Brain microvascular endothelial cell (primary cell): Measurements from ENCODE around the gene ELF4.

ENCODE experiments used
- DNase-seq: peaks from one replicate; pipeline ENCODE4 v3.0.0-alpha.2; 2020
- H3K27ac ChIP-seq: fragments of 250-450 bp; sonication (Bioruptor Pico); 2 replicates; pipeline ENCODE4 v1.5.1; 2020; ENCODE audit warnings: mild to moderate bottlenecking, moderate library complexity
- H3K27me3 ChIP-seq: fragments of 250-450 bp; sonication (Bioruptor Pico); replicated peaks from 2 replicates; pipeline ENCODE4 v1.5.1; 2020; ENCODE audit warnings: mild to moderate bottlenecking
- H3K36me3 ChIP-seq: fragments of 250-450 bp; sonication (Bioruptor Pico); replicated peaks from 2 replicates; pipeline ENCODE4 v1.5.1; 2020; ENCODE audit warnings: mild to moderate bottlenecking
- H3K4me3 ChIP-seq: 2 replicates; pipeline ENCODE4 v1.5.1; 2011; ENCODE audit warnings: low read depth, mild to moderate bottlenecking, control low read depth, low read length, moderate library complexity
- in situ Hi-C: cut with HindIII; loops from 2 replicates; pipeline ENCODE4 v1.10.0; 2017; ENCODE audit warnings: low sequenced_read_pairs, low pct_ligation_motif_present
- TF ChIP-seq, protein P1 (sequence below): IDR thresholded peaks from 2 replicates; pipeline ENCODE4 v1.5.1; 2011; ENCODE audit warnings: low read depth, mild to moderate bottlenecking, moderate library complexity, low read length, control low read depth, inconsistent platforms; ENCODE audit errors: missing control alignments

The ELF4 gene

DNA sequence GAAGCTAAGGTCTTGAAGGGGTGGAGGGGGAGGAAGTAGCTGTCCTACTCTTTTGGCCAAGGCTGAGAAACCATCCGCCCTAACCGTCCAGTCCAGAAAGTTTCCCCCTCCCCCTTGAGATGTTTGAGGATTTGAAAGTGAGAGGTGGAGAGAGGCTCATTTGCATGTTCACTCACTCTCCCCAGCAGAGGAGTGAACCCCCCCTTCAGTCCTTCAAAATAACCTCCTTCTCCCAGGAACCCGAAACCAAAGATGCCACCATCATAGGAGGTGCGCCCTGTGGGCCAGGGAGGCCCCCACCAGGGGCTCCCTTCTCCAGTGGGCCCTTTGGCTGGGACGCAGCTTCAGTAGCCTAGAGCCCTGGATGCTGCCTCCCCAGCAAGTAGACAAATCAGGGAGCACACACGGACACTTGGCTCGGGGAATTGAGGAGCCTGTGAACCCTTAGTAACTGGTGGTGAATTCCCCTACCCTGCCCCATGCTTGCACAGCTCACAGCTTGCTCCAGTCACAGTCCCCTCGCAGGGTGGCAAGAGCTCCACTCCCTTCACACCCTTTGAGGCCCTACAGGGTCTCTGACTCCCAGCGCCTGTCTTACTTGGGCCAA lies 25.6 kb downstream of the ELF4 start:
- no peak for DNase-seq

DNA sequence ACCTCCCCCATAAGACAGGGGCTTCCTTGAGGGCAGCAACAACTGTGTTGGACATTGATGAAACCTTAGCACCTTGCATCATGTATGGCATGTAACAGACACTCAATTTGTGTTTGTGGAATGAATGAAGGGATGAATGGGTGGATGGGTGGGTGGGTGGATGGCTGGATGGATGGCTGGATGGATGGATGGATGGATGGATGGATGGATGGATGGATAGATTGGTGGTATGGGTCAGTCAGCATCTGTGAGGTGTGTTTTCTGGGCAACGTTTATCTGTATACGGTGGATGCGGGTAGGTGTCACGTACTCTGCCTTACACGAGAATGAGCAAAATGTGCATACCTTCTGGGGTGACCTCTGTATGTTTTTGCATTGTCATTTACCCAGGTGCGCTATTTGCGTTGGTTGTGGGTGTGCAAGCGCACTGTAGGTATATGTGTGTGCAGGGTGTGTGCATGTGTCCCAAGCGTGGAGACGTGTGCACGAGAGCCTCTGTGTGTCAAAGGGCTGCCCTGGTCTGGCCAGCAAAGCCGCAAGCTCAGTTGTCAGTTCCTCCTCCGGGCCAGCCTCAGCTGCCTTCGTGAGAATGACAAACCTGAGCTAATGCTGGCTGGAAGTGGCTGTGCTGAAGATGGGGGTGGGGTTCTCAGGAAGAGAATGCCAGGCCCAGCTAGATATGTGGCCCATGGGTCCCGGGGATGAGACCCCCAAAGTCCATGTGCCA lies 26.5 kb downstream of the ELF4 start:
- DNase-seq, result no peak

More for the DNA sequence above, 25.6 kb downstream of the ELF4 start:
- TF ChIP-seq, protein P1, sequence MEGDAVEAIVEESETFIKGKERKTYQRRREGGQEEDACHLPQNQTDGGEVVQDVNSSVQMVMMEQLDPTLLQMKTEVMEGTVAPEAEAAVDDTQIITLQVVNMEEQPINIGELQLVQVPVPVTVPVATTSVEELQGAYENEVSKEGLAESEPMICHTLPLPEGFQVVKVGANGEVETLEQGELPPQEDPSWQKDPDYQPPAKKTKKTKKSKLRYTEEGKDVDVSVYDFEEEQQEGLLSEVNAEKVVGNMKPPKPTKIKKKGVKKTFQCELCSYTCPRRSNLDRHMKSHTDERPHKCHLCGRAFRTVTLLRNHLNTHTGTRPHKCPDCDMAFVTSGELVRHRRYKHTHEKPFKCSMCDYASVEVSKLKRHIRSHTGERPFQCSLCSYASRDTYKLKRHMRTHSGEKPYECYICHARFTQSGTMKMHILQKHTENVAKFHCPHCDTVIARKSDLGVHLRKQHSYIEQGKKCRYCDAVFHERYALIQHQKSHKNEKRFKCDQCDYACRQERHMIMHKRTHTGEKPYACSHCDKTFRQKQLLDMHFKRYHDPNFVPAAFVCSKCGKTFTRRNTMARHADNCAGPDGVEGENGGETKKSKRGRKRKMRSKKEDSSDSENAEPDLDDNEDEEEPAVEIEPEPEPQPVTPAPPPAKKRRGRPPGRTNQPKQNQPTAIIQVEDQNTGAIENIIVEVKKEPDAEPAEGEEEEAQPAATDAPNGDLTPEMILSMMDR, result no peak
- in situ Hi-C loops, result no loop called here
- H3K36me3 ChIP-seq, result no peaks in the 10 kb centered on the region
- no peak overlapping the region for H3K27ac ChIP-seq
- H3K4me3 ChIP-seq, result no peak overlapping the region
- H3K27me3 ChIP-seq, result no peaks in the 10 kb centered on the region

DNA sequence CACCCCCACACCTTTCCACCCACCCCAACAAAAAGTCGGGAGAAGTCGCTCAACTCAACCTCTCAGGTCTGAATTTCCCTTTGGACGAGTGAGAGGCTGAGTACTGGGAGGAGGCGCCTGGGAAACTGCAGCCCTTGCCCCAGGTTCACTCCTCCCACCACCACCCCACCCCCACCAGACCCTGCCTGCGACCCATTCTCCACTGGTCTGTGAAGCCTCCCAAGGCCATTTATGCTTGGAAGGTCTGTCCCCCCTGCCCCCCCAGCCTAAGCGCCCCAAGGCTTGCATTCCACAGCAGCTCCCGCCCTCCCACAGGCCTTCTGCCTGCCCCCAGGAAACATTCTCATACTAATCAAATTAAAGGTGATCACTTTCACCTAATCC lies 27.2 kb downstream of the ELF4 start:
- Histone ChIP-seq H3K27ac (no peak overlapping the region), H3K27me3 (no peaks in the 10 kb centered on the region), H3K36me3 (no peaks in the 10 kb centered on the region), H3K4me3 (no peak overlapping the region)
- no peak for DNase-seq
- TF ChIP-seq, protein P1, result no peak
- in situ Hi-C loops, result no loop called here

More for the DNA sequence above, 26.5 kb downstream of the ELF4 start:
- TF ChIP-seq, protein P1, result no peak
- Histone ChIP-seq H3K27me3 (no peaks in the 10 kb centered on the region), H3K36me3 (no peaks in the 10 kb centered on the region), H3K27ac (no peak overlapping the region), H3K4me3 (no peak overlapping the region)
- in situ Hi-C loops, result no loop called here

DNA sequence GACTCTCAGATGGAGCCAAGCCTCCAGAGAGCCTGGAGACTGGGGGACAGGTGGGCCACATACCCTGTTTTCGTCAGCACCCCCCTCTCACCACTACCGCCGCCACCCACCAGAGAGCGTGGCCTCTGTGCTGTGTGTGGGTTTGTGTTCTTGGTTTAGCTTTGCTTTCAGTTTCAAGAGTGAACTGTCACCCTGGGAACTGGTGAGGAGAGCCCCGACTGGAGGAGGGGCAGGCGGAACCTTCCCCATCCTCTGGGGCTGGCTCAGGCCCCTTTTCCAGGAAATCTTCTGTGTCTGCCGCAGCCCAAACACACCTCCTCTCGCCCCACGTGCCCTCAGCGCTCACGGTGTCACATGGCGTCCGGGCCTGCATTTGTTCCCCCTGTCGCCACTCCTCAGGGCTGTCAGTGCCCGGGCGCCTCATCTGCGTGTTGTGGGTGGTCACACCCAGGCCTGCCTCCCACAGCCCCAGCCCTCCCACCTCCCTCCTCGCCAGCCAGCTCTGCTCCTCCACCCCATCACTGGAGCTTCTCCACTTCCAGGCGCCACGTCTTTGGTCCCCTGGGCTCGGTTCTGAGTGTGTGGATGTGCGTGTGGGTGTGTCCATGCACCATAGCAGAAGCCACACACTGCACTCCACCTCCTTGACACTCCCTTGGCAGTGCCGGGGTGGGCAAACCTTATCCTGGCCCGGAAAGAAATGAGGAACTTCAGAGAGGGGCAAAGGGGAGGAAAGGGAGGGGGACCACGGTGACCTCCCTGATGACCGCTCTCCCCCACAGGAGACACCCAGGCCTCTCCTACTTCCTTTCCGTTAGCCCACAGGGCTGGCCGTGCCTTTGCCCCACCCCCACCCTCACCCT lies 27.8 kb downstream of the ELF4 start:
- H3K36me3 ChIP-seq, result no peaks in the 10 kb centered on the region
- H3K4me3 ChIP-seq, result no peak overlapping the region
- in situ Hi-C loops, result no loop called here
- no peak for DNase-seq
- H3K27ac ChIP-seq, result no peak overlapping the region
- TF ChIP-seq, protein P1, result peak; percentile 13
- no peaks in the 10 kb centered on the region for H3K27me3 ChIP-seq

DNA sequence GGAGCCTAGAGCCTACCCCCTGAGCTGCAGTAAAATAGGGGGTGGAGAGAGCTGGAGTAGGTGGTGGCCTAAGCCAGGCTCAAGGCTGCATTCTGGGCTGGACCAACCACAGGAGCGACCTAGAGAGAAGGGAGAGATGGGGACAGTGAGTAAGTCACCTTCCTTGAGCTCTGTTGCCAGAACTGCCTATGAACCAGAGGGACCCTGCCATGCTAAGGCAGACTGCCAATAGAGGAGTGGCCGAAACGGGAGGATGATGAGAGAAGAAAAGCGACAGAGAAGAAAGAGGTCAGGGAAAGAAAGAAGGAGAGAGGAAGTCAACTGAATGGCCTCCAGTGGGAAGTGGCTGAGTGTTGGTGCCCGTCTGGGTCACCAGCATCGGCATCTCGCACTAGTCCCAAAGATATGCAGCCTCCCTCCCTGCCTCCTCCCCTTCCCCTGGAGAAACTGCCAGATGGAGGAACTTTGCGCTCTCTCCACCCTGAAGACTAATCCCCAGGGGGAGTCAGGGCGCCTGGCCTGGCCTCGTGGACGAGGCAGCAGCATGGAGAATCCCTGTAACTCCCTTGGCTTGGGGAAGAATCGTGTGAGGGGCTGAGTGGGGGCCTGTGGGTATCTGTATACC lies 28.8 kb downstream of the ELF4 start:
- DNase-seq, result no peak
- Histone ChIP-seq H3K27me3 (no peaks in the 10 kb centered on the region), H3K27ac (no peak overlapping the region), H3K4me3 (no peak overlapping the region), H3K36me3 (no peaks in the 10 kb centered on the region)
- TF ChIP-seq, protein P1, result no peak
- in situ Hi-C loops, result no loop called here
